EL (cell line): Measurements from ENCODE around the gene PSD4.

Source experiments
- DNase-seq: peaks from one replicate; pipeline ENCODE4 v3.0.0-alpha.2; 2016

The PSD4 gene

GRCh38 chr2:113173542-113174375, at the start of gene PSD4:
TSS of gene PSD4 (plus strand) at chr2:113173971. CDS start at chr2:113182457, 8,486 bp downstream.
- DNase-seq: no peak

DNA sequence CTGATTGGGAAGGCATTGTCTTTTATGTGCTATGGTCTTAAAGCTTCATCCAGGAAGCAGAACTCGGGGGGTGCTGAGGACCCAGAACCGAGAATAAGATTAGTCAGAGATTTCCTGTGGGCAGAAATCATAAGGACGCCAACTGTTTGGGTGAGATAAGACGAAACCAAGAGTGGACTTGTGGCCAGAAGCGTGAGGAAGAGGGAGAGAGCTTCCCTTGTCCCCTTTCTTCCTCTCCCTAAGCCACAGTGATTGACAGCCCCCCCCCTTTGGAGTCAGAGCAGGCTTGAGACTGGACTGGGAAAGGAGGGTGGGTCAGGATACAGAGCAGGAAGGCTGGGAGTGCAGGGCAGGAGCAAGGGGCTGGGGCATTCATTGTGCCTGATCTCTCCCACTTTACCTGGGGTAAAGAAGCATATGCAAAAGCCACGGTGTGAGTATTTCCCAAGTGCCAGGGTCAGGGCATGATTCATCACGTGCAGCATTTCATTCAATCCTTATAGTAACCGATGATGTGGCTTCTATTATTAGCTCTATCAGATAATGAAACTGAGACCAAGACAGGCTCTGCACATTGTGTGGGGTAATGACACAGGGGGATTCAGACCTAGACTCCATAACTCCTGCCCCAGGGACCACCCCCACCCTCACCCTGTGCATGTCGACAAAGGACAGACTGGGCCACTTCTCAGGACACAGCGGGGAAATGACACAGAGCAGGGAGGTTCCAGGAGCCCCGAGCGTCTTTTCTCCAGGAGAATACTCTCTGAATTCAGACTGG, 49.4 kb upstream of the PSD4 start:
- DNase-seq: peak; percentile 55

DNA sequence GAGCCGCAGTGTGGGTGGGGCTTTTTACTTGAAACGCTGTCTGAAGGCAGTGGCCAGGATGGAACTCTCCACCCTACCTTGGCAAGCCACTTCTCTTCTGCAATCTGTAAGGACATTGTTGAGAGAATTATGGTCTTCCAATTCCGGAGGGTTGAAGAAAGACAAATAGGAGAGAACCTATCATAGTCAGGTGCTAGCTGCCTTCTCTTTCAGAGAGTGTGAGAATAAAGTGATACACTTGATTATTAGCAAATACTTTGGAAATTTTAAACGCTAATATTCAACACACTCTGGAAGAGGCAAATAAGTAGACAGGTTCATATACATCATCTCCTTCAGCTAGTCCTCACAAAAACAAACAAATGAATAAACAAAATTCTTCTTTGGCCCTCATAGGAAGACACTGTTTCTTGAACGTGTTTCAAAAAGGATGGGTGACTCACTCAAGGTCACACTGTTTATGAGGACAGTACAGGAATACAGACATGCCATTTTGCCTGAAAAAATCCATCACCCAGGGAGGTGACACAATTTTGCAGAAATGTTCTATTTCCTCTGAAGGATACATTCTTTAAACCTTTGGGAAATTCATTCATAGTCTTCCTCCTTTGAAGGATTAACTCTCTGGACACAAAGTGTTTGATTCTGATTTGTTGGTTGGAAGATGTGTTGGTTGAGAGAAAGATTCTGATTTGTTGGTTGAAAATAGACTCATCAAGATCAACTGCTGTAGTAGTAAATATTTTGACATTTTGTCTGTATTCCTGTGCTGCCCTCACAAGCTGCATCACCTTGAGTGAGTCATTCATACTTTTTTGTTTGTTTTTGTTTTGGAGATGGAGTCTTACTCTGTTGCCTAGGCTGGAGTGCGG, 48.6 kb upstream of the PSD4 start:
- DNase-seq: peak; percentile 34

DNA sequence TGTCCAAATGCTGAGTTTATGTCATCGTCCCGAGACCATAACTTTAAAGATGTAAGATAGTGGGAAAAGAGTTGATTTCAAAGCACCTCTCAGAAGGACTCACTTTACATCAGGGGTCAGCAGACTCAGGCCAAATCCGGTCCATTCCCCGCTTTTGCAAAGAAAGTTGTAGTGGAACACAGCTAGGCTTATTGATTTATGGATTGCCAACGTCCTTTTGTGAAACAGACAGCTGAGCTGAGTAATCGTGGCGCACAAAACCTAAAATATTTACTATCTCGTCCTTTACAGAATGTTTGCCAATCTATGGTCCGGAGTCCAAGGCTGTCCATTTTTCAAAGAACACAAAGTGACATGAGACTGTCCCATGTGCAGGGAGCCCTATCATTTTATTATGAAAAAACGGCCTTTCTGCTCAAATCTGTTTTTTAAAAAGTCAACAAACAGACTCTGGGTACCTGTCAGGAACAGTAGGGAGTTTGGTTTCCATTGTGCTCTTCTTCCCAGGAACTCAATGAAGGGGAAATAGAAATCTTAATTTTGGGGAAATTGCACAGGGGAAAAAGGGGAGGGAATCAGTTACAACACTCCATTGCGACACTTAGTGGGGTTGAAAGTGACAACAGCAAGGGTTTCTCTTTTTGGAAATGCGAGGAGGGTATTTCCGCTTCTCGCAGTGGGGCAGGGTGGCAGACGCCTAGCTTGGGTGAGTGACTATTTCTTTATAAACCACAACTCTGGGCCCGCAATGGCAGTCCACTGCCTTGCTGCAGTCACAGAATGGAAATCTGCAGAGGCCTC, 46.7 kb upstream of the PSD4 start, which contains the start of gene IL1RN:
Gene IL1RN (plus strand): TSS at position 754 of the 801 bp plus-strand sequence. CDS start 27 bp downstream, at position 781.
- DNase-seq: no peak

DNA sequence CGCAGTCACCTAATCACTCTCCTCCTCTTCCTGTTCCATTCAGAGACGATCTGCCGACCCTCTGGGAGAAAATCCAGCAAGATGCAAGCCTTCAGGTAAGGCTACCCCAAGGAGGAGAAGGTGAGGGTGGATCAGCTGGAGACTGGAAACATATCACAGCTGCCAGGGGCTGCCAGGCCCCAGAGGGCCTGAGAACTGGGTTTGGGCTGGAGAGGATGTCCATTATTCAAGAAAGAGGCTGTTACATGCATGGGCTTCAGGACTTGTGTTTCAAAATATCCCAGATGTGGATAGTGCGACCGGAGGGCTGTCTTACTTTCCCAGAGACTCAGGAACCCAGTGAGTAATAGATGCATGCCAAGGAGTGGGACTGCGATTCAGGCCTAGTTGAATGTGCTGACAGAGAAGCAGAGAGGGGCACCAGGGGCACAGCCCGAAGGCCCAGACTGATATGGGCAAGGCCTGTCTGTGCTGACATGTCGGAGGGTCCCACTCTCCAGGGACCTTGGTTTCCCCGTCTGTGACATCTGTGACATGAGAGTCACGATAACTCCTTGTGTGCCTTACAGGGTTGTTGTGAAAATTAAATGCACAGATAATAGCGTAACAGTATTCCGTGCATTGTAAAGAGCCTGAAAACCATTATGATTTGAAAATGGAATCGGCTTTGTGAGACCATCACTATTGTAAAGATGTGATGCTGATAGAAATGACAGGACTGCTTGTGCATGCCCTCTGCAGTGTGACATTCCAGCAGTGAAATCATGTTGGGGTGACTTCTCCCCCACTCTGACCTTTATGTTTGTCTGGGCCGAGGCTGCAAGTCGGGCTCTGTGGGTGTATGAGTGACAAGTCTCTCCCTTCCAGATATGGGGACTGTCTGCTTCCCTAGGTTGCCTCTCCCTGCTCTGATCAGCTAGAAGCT, 45.9 kb upstream of the PSD4 start:
- DNase-seq: no peak

GRCh38 chr2:113129519-113130078, 44.2 kb upstream of the PSD4 start:
- DNase-seq: no peak

DNA sequence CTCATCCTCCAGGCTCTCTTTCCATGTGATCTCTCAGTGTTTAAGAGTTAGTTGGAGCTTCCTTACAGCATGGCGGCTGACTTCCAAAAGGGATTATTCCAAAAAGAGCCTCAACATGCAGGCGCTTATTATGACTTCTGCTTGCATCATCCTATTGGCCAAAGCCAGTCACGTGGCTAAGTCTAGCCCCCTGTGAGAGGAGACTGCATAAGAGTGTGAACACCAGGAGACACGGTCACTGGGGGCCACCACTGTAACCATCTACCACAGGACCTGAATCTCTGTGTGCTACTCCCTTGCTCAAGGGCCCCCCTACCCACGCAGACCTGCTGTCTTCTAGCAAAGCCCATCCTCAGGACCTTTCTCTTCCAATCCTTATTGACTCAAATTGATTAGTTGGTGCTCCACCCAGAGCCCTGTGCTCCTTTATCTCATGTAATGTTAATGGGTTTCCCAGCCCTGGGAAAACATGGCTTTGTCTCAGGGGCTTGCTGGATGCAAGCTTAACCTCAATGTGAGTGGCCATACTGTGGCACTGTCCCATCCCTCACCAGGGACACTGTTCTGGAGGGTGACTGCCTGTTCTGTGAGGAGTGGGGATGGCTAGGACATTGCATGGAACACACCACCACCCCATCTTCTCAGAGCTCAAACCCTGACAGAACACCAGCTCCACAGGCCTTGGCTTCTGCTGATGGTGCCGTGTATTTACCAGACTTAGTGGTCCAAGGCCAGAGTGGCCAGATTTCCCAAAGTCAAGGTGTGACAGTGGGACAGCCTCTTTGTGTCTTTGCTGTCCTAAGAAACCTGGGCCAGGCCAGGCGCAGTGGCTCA, 42.2 kb upstream of the PSD4 start:
- no peak for DNase-seq

GRCh38 chr2:113132414-113133021, 41.3 kb upstream of the PSD4 start:
- no peak for DNase-seq

GRCh38 chr2:113133704-113134598, 39.8 kb upstream of the PSD4 start:
- no peak for DNase-seq

DNA sequence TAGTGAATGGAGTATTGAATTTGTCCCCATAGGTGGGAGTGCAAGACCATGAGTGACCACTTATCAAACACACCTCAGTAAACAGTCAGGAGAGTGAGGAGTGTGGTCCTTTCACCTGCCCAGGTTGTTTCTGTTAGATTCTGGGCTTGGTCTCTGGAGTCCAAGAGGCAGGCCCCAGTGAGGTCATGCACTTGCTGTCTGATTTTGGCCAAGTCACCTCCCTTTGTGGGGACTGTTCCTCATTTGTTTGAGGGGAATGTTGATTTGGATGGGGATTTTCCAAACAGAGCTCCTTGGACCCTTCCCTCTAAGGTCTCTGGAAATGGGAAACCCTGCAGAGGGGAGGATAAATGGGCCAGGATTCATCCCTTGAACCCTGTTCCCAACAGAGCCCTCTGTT, 39.1 kb upstream of the PSD4 start:
- DNase-seq: no peak

DNA sequence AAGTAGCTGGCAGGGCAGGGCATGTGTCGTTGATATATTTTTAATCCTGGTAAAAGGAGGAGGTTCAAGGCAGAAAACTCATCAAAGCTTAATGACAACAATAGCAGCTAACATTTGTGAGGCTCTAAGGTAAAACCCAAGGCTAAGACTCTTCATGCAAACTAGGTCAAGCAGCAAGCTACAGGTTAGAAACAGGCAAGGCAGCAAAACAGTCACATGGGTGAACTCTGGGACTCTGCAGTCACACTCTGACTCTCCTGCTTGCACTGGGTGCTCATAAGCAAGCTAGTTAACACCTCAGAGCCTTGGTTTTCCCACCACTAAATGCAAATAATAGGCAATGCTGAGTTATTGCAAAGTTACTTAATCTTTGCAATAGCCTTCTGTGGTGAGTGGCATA, 38.5 kb upstream of the PSD4 start:
- DNase-seq: no peak

GRCh38 chr2:113136828-113137775, 36.7 kb upstream of the PSD4 start:
- DNase-seq: peak; percentile 45

- DNase-seq: no peak
Measured at GRCh38 chr2:113137827-113138226, 35.9 kb upstream of the PSD4 start.

GRCh38 chr2:113138428-113139322, 35.1 kb upstream of the PSD4 start:
- DNase-seq: peak; percentile 62

DNA sequence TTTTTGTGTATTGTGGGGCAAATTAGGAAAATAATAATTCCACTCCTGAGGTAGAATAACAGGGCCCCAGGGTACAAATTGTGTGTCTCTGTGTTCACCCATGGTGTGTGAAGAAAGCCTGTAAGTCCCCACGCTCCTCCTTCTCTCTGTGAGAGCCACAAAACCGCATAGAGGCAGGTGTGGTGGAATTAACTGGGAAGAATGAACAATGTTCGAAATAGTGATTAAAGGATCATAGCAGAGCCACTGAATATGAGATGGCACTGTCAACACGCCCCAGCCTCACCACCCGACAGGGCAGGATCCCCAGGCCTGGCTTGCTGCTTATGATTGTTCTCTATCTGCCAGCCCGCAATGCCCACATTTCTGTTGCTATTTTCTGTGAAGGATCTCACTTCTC, 32.3 kb upstream of the PSD4 start:
- no peak for DNase-seq

DNA sequence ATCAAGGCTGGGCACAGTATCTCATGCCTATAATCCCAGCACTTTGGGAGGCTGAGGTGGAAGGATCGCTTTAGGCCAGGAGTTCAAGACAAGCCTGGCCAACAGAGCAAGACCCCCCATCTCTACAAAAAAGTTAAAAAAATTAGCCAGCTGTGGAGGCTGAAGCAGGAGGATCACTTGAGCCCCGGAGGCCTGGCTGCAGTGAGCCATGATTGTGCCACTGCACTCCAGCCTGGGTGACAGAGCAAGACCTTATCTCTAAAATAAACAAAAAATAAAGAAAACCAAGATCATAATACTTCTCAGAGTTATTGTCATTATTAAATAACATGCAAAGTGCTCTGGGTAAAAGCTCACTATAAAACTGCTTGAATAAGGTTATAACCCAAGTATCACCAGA, 31.5 kb upstream of the PSD4 start:
- no peak for DNase-seq
